H9 (cell line): ENCODE results near the gene LINGO1. TPM values are rescaled to one million over a fixed set of nuclear protein-coding genes. Genes with fewer than 3 reads are reported as not detected.

Experiments used
- DNase-seq: peaks from one replicate; pipeline ENCODE4 v3.0.0-alpha.2; 2017
- H2AFZ ChIP-seq: one replicate; pipeline ENCODE4 v1.6.1; 2013; ENCODE audit warnings: mild to moderate bottlenecking, low read length, control low read depth, moderate library complexity
- H2AK5ac ChIP-seq: 2 replicates; pipeline ENCODE4 v1.6.1; 2013; ENCODE audit warnings: low read length, control low read depth, mixed read lengths; ENCODE audit not compliant: insufficient read length
- H2BK120ac ChIP-seq: one replicate; pipeline ENCODE4 v1.6.1; 2013; ENCODE audit warnings: low read depth, mild to moderate bottlenecking, low read length, control low read depth, inconsistent platforms; ENCODE audit not compliant: poor library complexity, severe bottlenecking
- H2BK12ac ChIP-seq: 2 replicates; pipeline ENCODE4 v1.6.1; 2013; ENCODE audit warnings: low read length, control low read depth, mixed read lengths, low read depth; ENCODE audit not compliant: insufficient read length
- H2BK15ac ChIP-seq: 2 replicates; pipeline ENCODE4 v1.6.1; 2013; ENCODE audit warnings: low read depth, low read length, control low read depth
- H2BK20ac ChIP-seq: one replicate; pipeline ENCODE4 v1.6.1; 2013; ENCODE audit warnings: low read depth, mild to moderate bottlenecking, low read length, control low read depth, inconsistent platforms; ENCODE audit not compliant: poor library complexity, severe bottlenecking
- H2BK5ac ChIP-seq: 2 replicates; pipeline ENCODE4 v1.6.1; 2013; ENCODE audit warnings: low read length, control low read depth, mixed read lengths; ENCODE audit not compliant: insufficient read length
- H3K14ac ChIP-seq: 2 replicates; pipeline ENCODE4 v1.6.1; 2013; ENCODE audit warnings: low read length, control low read depth; ENCODE audit not compliant: insufficient read depth
- H3K18ac ChIP-seq: 2 replicates; pipeline ENCODE4 v1.6.1; 2013; ENCODE audit warnings: low read depth, mild to moderate bottlenecking, mixed read lengths, low read length, control low read depth; ENCODE audit not compliant: insufficient read length
- H3K23ac ChIP-seq: 2 replicates; pipeline ENCODE4 v1.6.1; 2013; ENCODE audit warnings: low read length, control low read depth, mixed read lengths, low read depth; ENCODE audit not compliant: insufficient read length
- H3K23me2 ChIP-seq: 2 replicates; pipeline ENCODE4 v1.6.1; 2013; ENCODE audit warnings: low read depth, mild to moderate bottlenecking, mixed read lengths, low read length, control low read depth; ENCODE audit not compliant: insufficient read length, poor library complexity, severe bottlenecking
- H3K27ac ChIP-seq: 2 replicates; pipeline ENCODE4 v1.5.1; 2013; ENCODE audit warnings: low read length, control low read depth, mixed read lengths, low read depth; ENCODE audit not compliant: insufficient read length
- H3K27me3 ChIP-seq: 2 replicates; pipeline ENCODE4 v1.6.1; 2013; ENCODE audit warnings: low read length, control low read depth, inconsistent platforms; ENCODE audit not compliant: insufficient read depth
- H3K4ac ChIP-seq: 2 replicates; pipeline ENCODE4 v1.6.1; 2013; ENCODE audit warnings: low read depth, mild to moderate bottlenecking, control low read depth, inconsistent platforms, low read length, moderate library complexity
- H3K4me1 ChIP-seq: 2 replicates; pipeline ENCODE4 v1.6.1; 2013; ENCODE audit warnings: low read length, control low read depth, inconsistent platforms; ENCODE audit not compliant: insufficient read depth
- H3K4me2 ChIP-seq: 2 replicates; pipeline ENCODE4 v1.6.1; 2013; ENCODE audit warnings: low read length, control low read depth, mixed read lengths; ENCODE audit not compliant: insufficient read length, insufficient read depth
- H3K56ac ChIP-seq: 2 replicates; pipeline ENCODE4 v1.6.1; 2013; ENCODE audit warnings: low read depth, mild to moderate bottlenecking, mixed read lengths, low read length, control low read depth; ENCODE audit not compliant: insufficient read length
- H3K79me1 ChIP-seq: 2 replicates; pipeline ENCODE4 v1.6.1; 2013; ENCODE audit warnings: low read depth, mild to moderate bottlenecking, moderate library complexity, low read length, control low read depth, inconsistent platforms; ENCODE audit not compliant: insufficient read depth, poor library complexity, severe bottlenecking
- H3K79me2 ChIP-seq: 2 replicates; pipeline ENCODE4 v1.6.1; 2013; ENCODE audit warnings: low read length, control low read depth, inconsistent platforms; ENCODE audit not compliant: insufficient read depth
- H3K9ac ChIP-seq: 2 replicates; pipeline ENCODE4 v1.6.1; 2013; ENCODE audit warnings: low read length, control low read depth, mixed read lengths; ENCODE audit not compliant: insufficient read length; ENCODE audit errors: extremely low read depth
- H3K9me3 ChIP-seq: one replicate; pipeline ENCODE4 v1.6.1; 2013; ENCODE audit warnings: low read depth, low read length, inconsistent platforms; ENCODE audit not compliant: control insufficient read depth
- H3T11ph ChIP-seq: one replicate; pipeline ENCODE4 v1.6.1; 2013; ENCODE audit warnings: mild to moderate bottlenecking, low read length, control low read depth, inconsistent platforms
- H4K20me1 ChIP-seq: one replicate; pipeline ENCODE4 v1.6.1; 2013; ENCODE audit not compliant: control insufficient read depth, insufficient read length, insufficient read depth
- H4K5ac ChIP-seq: 2 replicates; pipeline ENCODE4 v1.6.1; 2013; ENCODE audit warnings: low read depth, mild to moderate bottlenecking, mixed read lengths, low read length, control low read depth; ENCODE audit not compliant: insufficient read length
- H4K8ac ChIP-seq: replicated peaks from 2 replicates; pipeline ENCODE4 v1.6.1; 2013; ENCODE audit warnings: low read length, control low read depth, mixed read lengths, low read depth; ENCODE audit not compliant: insufficient read length
- H4K91ac ChIP-seq: 2 replicates; pipeline ENCODE4 v1.6.1; 2013; ENCODE audit warnings: low read depth, mild to moderate bottlenecking, moderate library complexity, mixed read lengths, low read length, control low read depth; ENCODE audit not compliant: insufficient read length
- H3K27ac Mint-ChIP-seq, 3 experiments: 2 replicates in 2 of 3; 3 replicates in 1 of 3; pipeline ENCODE4 v1.8.0; 2020 to 2021; ENCODE audit warnings: mixed read lengths in 3 of 3, mild to moderate bottlenecking in 1 of 3, moderate library complexity in 1 of 3
- H3K27me3 Mint-ChIP-seq: 2 replicates; pipeline ENCODE4 v1.8.0; 2021; ENCODE audit warnings: low read depth, mild to moderate bottlenecking, moderate library complexity, mixed read lengths
- H3K36me3 Mint-ChIP-seq, 3 experiments: 2 replicates in 2 of 3; 3 replicates in 1 of 3; pipeline ENCODE4 v1.8.0; 2020 to 2021; ENCODE audit warnings: low read depth in 3 of 3, mixed read lengths in 3 of 3; ENCODE audit not compliant: insufficient read depth in 1 of 3
- H3K4me1 Mint-ChIP-seq, 2 experiments: 2 replicates each; pipeline ENCODE4 v1.8.0; 2020; ENCODE audit warnings: mixed read lengths in 2 of 2
- H3K4me3 Mint-ChIP-seq, 2 experiments: 2 replicates in 1 of 2; 3 replicates in 1 of 2; pipeline ENCODE4 v1.8.0; 2020 to 2021; ENCODE audit warnings: mild to moderate bottlenecking in 2 of 2, mixed read lengths in 2 of 2, moderate library complexity in 1 of 2
- H3K9me3 Mint-ChIP-seq, 2 experiments: 2 replicates in 1 of 2; 3 replicates in 1 of 2; pipeline ENCODE4 v1.8.0; 2020; ENCODE audit warnings: mild to moderate bottlenecking in 2 of 2, mixed read lengths in 2 of 2, moderate library complexity in 1 of 2
- CTCF ChIP-seq: fragments of 200-600 bp; sonication (generic); conservative IDR thresholded peaks from 3 replicates; pipeline ENCODE4 v1.8.0; 2021; ENCODE audit warnings: antibody characterized with exemption, mild to moderate bottlenecking
- WGBS: extraction: QIAGEN DNeasy Blood & Tissue Kit; methylation state at CpG from one replicate; pipeline ENCODE4 v1.1.7; 2013; ENCODE audit warnings: missing lambda C conversion rate, low lambda C conversion rate, mixed read lengths; ENCODE audit not compliant: insufficient read length; ENCODE audit errors: extremely low coverage; 5-methylcytosine and 5-hydroxymethylcytosine counted together
- total RNA-seq: library from RNA; stranded (reverse); gene quantifications from 2 replicates; pipeline ENCODE4 v1.2.1, GENCODE V29; 2021

The LINGO1 gene
- total RNA-seq, 1 experiment from 2014 or later: 41.6 TPM

GRCh38 chr15:77613814-77614213, 18.9 kb downstream of the LINGO1 start:
- Histone ChIP-seq H3K56ac (no peak overlapping the region), H2BK15ac (no peak overlapping the region), H4K20me1 (no peaks in the 10 kb centered on the region), H2BK5ac (no peak overlapping the region), H4K8ac (no peak overlapping the region), H2AFZ (no peak overlapping the region), H3K4ac (no peak overlapping the region), H4K5ac (no peak overlapping the region), H3K9me3 (no peaks in the 10 kb centered on the region), H3K79me1 (no peaks in the 10 kb centered on the region), H3K4me2 (no peak overlapping the region), H3K14ac (no peak overlapping the region), H3K23ac (no peak overlapping the region), H3K18ac (no peak overlapping the region), H4K91ac (no peak overlapping the region), H2BK20ac (no peak overlapping the region), H3K4me1 (no peaks in the 10 kb centered on the region; the same call in 1 of the 2 replicates), H2BK120ac (no peak overlapping the region), H2AK5ac (no peak overlapping the region), H3K79me2 (no peaks in the 10 kb centered on the region), H3K27ac (no peak overlapping the region), H3K9ac (no peak overlapping the region), H3K23me2 (no peaks in the 10 kb centered on the region), H3T11ph (no peak overlapping the region), H3K27me3 (no peaks in the 10 kb centered on the region), H2BK12ac (no peak overlapping the region)
- no peaks in the 10 kb centered on the region; the same call in 1 of the 2 replicates for H3K27me3 Mint-ChIP-seq
- no peak for DNase-seq
- H3K36me3 Mint-ChIP-seq: peaks cover 13 to 24% (median 13%) of the 10 kb centered on the region in 3 experiments; a peak in 6 of 7 replicates
- WGBS: no CpG with 5 or more reads among the region's 23 CpGs
- TF ChIP-seq CTCF: no peak
- no peak overlapping the region; a peak in 1 of 5 replicates for H3K4me3 Mint-ChIP-seq
- peaks cover 29 to 42% of the 10 kb centered on the region in 2 experiments for H3K4me1 Mint-ChIP-seq
- no peaks in the 10 kb centered on the region for H3K9me3 Mint-ChIP-seq
- no peak overlapping the region for H3K27ac Mint-ChIP-seq
